HepG2 (cell line): ENCODE measurements around the gene SLC16A3. TPM values are rescaled to one million over a fixed set of nuclear protein-coding genes. Genes with fewer than 3 reads are reported as not detected.

Source experiments
- FOSL1 ChIP-seq: sonication (generic); formaldehyde crosslinking; IDR thresholded peaks from 2 replicates; pipeline ENCODE4 v1.9.0; 2021; ENCODE audit warnings: missing genetic modification reagents, borderline replicate concordance
- JUND ChIP-seq: sonication (generic); formaldehyde crosslinking; IDR thresholded peaks from 2 replicates; pipeline ENCODE4 v1.8.0; 2022; ENCODE audit warnings: mild to moderate bottlenecking, missing genetic modification reagents
- KDM1A ChIP-seq: IDR thresholded peaks from 2 replicates; pipeline ENCODE4 v1.6.1; 2016; ENCODE audit warnings: missing compliant biosample characterization
- MEIS1 ChIP-seq: sonication (generic); formaldehyde crosslinking; IDR thresholded peaks from 2 replicates; pipeline ENCODE4 v1.9.0; 2021; ENCODE audit warnings: mild to moderate bottlenecking, missing genetic modification reagents, moderate library complexity, borderline replicate concordance
- ONECUT2 ChIP-seq: sonication (generic); formaldehyde crosslinking; IDR thresholded peaks from 2 replicates; pipeline ENCODE4 v1.4.0; 2020; ENCODE audit warnings: missing genetic modification reagents
- PBX2 ChIP-seq: IDR thresholded peaks from 2 replicates; pipeline ENCODE4 v1.6.1; 2016; ENCODE audit warnings: control low read depth
- SNAI1 ChIP-seq: sonication (generic); formaldehyde crosslinking; IDR thresholded peaks from 2 replicates; pipeline ENCODE4 v1.5.0; 2020; ENCODE audit warnings: mild to moderate bottlenecking, missing genetic modification reagents, borderline replicate concordance
- SRF ChIP-seq: IDR thresholded peaks from 2 replicates; pipeline ENCODE4 v1.6.1; 2011; ENCODE audit warnings: mild to moderate bottlenecking, low read depth, low read length, moderate library complexity
- WIZ ChIP-seq: sonication (generic); formaldehyde crosslinking; IDR thresholded peaks from 2 replicates; pipeline ENCODE4 v1.5.1; 2020; ENCODE audit warnings: mild to moderate bottlenecking, missing genetic modification reagents
- ZBTB2 ChIP-seq: sonication (generic); formaldehyde crosslinking; IDR thresholded peaks from 2 replicates; pipeline ENCODE4 v1.8.0; 2022; ENCODE audit warnings: low read depth, missing genetic modification reagents
- ZC3H4 ChIP-seq: sonication (generic); formaldehyde crosslinking; IDR thresholded peaks from 2 replicates; pipeline ENCODE4 v1.4.0; 2020; ENCODE audit warnings: missing genetic modification reagents, borderline replicate concordance
- ZFP62 ChIP-seq: sonication (generic); formaldehyde crosslinking; IDR thresholded peaks from 2 replicates; pipeline ENCODE4 v1.4.0; 2020; ENCODE audit warnings: missing genetic modification reagents
- ZMYM4 ChIP-seq: sonication (generic); formaldehyde crosslinking; IDR thresholded peaks from 2 replicates; pipeline ENCODE4 v1.8.1; 2023; ENCODE audit warnings: mild to moderate bottlenecking, missing genetic modification reagents
- ZNF136 ChIP-seq: sonication (generic); formaldehyde crosslinking; IDR thresholded peaks from 2 replicates; pipeline ENCODE4 v1.8.1; 2022; ENCODE audit warnings: low read depth, mild to moderate bottlenecking, moderate library complexity, missing genetic modification reagents
- ZNF224 ChIP-seq: sonication (generic); formaldehyde crosslinking; IDR thresholded peaks from 2 replicates; pipeline ENCODE4 v1.5.0; 2020; ENCODE audit warnings: mild to moderate bottlenecking, missing genetic modification reagents
- ZNF333 ChIP-seq: sonication (generic); formaldehyde crosslinking; IDR thresholded peaks from 2 replicates; pipeline ENCODE4 v1.4.0; 2020; ENCODE audit warnings: mild to moderate bottlenecking, missing genetic modification reagents, borderline replicate concordance
- ZNF367 ChIP-seq: sonication (generic); formaldehyde crosslinking; IDR thresholded peaks from 2 replicates; pipeline ENCODE4 v1.4.0; 2020; ENCODE audit warnings: missing genetic modification reagents, borderline replicate concordance
- ZNF589 ChIP-seq: sonication (generic); formaldehyde crosslinking; conservative IDR thresholded peaks from 2 replicates; pipeline ENCODE4 v1.8.0; 2022; ENCODE audit warnings: mild to moderate bottlenecking, moderate library complexity, missing genetic modification reagents
- ZNF761 ChIP-seq: sonication (generic); formaldehyde crosslinking; conservative IDR thresholded peaks from 2 replicates; pipeline ENCODE4 v1.4.0; 2020; ENCODE audit warnings: mild to moderate bottlenecking, missing genetic modification reagents
- ZNF780A ChIP-seq: sonication (generic); formaldehyde crosslinking; IDR thresholded peaks from 2 replicates; pipeline ENCODE4 v1.8.0; 2022; ENCODE audit warnings: mild to moderate bottlenecking, missing genetic modification reagents, moderate library complexity
- ZSCAN31 ChIP-seq: sonication (generic); formaldehyde crosslinking; IDR thresholded peaks from 2 replicates; pipeline ENCODE4 v1.5.0; 2020; ENCODE audit warnings: low read depth, mild to moderate bottlenecking, missing genetic modification reagents
- polyA plus RNA-seq, 8 experiments: library from polyadenylated mRNA; depleted of rRNA in 3 of 8; stranded (reverse) in 7 of 8; unstranded in 1 of 8; fragments of >200 nt; fragmentation: Illumina TruSeq in 4 of 8; extraction: Trizol in 4 of 8; gene quantifications; 2 replicates each; pipeline versions ENCODE4 v1.2.1 to v1.2.3, GENCODE V29; 2011 to 2016; ENCODE audit warnings: low read depth in 4 of 8, missing spikeins in 1 of 8, mixed read lengths in 1 of 8; ENCODE audit not compliant: insufficient read depth in 1 of 8
- total RNA-seq, 5 experiments: library from RNA; depleted of rRNA; stranded (reverse); fragments of >200 nt; fragmentation: Illumina TruSeq; extraction: Trizol; gene quantifications; 2 replicates each; pipeline ENCODE4 v1.2.3, GENCODE V29; 2016; ENCODE audit warnings: low read depth in 1 of 5
- TF ChIP-seq, protein P1 (sequence below): sonication (generic); formaldehyde crosslinking; IDR thresholded peaks from 2 replicates; pipeline ENCODE4 v1.4.0; 2020; ENCODE audit warnings: missing genetic modification reagents

Gene SLC16A3
- total and polyA plus RNA-seq, 2 of the 13 experiments (the other 11 are each of a cell fraction or from before 2014, with no cell fraction given): 242 to 349 TPM

- TF ChIP-seq ZNF367 (CRISPR knock-in tag) (peak; percentile 54; the same call in 1 of the 2 replicates), ONECUT2 (CRISPR knock-in tag) (no peak), SRF (no peak), ZMYM4 (CRISPR knock-in tag) (no peak; the same call in 1 of the 2 replicates), ZSCAN31 (CRISPR knock-in tag) (no peak), MEIS1 (CRISPR knock-in tag) (no peak), ZNF224 (CRISPR knock-in tag) (0 out of 2 replicates have a peak, but pooled peaks have one; percentile 59), ZNF780A (peak; percentile 43; the same call in 1 of the 2 replicates), ZC3H4 (CRISPR knock-in tag) (peak; percentile 62), PBX2 (CRISPR knock-in tag) (peak; percentile 31; the same call in 1 of the 2 replicates), ZNF761 (CRISPR knock-in tag) (0 out of 2 replicates have a peak, but pooled peaks have one; percentile 51), ZNF589 (CRISPR knock-in tag) (peak; percentile 81), WIZ (peak; percentile 86; the same call in 1 of the 2 replicates), ZBTB2 (peak; percentile 59; the same call in 1 of the 2 replicates), ZNF333 (peak; percentile 28; the same call in 1 of the 2 replicates), KDM1A (CRISPR knock-in tag) (no peak), FOSL1 (peak; percentile 29; the same call in 1 of the 2 replicates), ZFP62 (CRISPR knock-in tag) (peak; percentile 77; the same call in 1 of the 2 replicates), JUND (CRISPR knock-in tag) (peak; percentile 24), ZNF136 (peak; percentile 49; the same call in 1 of the 2 replicates), SNAI1 (no peak)
- TF ChIP-seq, protein P1, sequence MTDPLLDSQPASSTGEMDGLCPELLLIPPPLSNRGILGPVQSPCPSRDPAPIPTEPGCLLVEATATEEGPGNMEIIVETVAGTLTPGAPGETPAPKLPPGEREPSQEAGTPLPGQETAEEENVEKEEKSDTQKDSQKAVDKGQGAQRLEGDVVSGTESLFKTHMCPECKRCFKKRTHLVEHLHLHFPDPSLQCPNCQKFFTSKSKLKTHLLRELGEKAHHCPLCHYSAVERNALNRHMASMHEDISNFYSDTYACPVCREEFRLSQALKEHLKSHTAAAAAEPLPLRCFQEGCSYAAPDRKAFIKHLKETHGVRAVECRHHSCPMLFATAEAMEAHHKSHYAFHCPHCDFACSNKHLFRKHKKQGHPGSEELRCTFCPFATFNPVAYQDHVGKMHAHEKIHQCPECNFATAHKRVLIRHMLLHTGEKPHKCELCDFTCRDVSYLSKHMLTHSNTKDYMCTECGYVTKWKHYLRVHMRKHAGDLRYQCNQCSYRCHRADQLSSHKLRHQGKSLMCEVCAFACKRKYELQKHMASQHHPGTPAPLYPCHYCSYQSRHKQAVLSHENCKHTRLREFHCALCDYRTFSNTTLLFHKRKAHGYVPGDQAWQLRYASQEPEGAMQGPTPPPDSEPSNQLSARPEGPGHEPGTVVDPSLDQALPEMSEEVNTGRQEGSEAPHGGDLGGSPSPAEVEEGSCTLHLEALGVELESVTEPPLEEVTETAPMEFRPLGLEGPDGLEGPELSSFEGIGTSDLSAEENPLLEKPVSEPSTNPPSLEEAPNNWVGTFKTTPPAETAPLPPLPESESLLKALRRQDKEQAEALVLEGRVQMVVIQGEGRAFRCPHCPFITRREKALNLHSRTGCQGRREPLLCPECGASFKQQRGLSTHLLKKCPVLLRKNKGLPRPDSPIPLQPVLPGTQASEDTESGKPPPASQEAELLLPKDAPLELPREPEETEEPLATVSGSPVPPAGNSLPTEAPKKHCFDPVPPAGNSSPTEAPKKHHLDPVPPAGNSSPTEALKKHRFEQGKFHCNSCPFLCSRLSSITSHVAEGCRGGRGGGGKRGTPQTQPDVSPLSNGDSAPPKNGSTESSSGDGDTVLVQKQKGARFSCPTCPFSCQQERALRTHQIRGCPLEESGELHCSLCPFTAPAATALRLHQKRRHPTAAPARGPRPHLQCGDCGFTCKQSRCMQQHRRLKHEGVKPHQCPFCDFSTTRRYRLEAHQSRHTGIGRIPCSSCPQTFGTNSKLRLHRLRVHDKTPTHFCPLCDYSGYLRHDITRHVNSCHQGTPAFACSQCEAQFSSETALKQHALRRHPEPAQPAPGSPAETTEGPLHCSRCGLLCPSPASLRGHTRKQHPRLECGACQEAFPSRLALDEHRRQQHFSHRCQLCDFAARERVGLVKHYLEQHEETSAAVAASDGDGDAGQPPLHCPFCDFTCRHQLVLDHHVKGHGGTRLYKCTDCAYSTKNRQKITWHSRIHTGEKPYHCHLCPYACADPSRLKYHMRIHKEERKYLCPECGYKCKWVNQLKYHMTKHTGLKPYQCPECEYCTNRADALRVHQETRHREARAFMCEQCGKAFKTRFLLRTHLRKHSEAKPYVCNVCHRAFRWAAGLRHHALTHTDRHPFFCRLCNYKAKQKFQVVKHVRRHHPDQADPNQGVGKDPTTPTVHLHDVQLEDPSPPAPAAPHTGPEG (CRISPR knock-in tag): no peak; the same call in 1 of the 2 replicates
These were observed 12.5 kb downstream of the SLC16A3 start (continued) for GRCh38 chr17:82241183-82241925.
